ENCODE measurements around the gene SUMF1.

- TF ChIP-seq POLR2A (IDR thresholded peaks at IDR 0.05) = no peak
- TF ChIP-seq, protein P1, sequence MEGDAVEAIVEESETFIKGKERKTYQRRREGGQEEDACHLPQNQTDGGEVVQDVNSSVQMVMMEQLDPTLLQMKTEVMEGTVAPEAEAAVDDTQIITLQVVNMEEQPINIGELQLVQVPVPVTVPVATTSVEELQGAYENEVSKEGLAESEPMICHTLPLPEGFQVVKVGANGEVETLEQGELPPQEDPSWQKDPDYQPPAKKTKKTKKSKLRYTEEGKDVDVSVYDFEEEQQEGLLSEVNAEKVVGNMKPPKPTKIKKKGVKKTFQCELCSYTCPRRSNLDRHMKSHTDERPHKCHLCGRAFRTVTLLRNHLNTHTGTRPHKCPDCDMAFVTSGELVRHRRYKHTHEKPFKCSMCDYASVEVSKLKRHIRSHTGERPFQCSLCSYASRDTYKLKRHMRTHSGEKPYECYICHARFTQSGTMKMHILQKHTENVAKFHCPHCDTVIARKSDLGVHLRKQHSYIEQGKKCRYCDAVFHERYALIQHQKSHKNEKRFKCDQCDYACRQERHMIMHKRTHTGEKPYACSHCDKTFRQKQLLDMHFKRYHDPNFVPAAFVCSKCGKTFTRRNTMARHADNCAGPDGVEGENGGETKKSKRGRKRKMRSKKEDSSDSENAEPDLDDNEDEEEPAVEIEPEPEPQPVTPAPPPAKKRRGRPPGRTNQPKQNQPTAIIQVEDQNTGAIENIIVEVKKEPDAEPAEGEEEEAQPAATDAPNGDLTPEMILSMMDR (IDR thresholded peaks at IDR 0.05) = no peak
Measured at GRCh38 chr3:4404881-4405280, 62.2 kb downstream of the SUMF1 start.
